Activated T-cell treated with anti-CD3 and anti-CD28 coated beads for 4 hours (primary cell): ENCODE data around the gene MED26.
A peak's percentile ranks its signal among the peaks of the same experiment; 100 is the strongest.

Experiments
- DNase-seq: peaks from one replicate; pipeline ENCODE4 v3.0.0-alpha.2; 2020

MED26 gene

DNA sequence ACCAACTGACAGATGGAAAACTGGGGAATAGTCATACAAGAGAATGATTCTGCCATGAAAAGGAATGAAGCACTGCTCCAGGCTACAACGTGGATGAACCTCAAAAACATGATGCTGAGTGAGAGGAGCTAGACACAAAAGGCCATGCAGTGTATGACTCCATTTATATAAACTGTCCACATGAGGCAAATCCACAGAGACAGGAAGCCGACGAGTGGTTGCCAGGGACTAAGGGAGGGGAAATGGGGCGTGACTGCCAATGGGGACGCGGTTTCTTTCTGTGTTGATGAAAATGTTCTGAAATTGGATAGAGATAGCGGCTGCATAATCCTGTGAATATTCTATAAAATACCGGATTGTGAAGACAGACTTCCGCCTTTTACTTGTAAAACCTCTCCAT is 21.7 kb upstream of the MED26 start:
- no peak for DNase-seq

DNA sequence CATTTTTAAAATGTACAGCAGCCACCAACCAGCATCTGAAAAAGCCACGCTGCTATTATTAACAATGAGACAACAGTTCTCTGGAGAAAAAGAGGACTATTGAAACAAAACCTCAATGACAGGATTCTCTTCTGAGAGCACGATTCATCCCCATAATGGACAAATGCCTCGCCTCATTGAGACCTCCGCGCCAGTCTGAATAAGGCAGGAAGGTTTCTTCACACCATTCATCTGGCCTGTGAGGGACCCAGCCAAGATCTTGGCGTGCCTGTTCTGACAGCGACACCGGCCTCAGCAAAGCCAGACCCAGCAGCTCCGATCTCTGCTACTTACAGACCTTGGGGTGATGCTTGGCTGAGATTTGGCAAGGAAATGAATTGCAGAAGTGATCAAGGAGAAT is 17.1 kb upstream of the MED26 start:
- no peak for DNase-seq

DNA sequence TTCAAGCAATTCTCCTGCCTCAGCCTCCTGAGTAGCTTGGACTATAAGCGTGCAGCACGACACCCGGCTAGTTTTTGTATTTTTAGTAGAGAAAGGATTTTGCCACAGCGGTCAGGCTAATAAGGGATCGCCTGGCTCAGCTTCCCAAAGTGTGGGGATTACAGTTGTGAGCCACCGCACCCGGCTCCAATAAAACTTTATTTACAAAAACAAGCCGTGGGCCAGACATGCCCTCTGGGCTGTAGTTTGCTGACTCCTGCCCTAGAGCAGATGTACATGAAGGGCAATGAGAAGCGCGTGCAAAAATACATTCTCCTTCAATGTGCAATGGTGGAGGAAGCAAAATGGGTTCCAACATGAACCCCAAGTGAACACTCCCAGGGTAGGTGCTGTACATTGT is 13.7 kb upstream of the MED26 start:
- no peak for DNase-seq

DNA sequence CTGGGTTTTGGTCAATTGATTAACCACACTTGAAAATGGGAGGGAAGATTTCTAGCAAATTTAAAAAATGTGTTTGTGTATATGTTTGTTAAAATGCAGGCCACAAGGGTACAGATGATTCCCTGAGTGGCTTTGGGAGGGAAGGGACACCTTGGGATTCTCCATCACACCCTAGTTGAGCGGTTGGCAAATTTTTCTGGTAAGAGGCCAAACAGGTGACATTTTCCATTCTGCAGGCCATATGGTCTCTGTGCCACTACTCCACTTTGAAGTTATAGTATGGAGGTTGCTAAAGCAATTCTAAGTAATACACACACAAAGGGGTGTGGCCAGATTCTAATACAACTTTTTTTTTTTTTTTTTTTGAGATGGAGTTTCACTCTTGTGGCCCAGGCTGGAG is 12.9 kb upstream of the MED26 start:
- no peak for DNase-seq

DNA sequence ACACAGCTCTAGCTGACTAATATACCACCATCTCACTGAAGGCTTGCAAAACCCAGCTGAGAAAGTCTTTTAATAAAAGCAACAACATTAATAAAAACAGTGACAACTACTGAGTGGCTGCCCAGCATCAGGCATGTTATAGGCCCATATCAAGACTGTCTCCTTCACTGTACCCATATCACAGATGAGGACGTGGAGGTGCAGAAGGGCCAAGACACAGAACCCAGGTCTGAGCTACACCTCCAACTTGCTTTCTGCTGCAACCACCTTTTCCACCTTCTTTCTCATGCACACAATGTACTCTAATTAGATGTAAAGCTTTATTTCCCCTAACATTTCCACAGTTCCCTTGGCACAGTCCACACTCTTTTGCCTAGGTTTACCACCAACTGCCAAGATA is 10.7 kb upstream of the MED26 start:
- DNase-seq: no peak

DNA sequence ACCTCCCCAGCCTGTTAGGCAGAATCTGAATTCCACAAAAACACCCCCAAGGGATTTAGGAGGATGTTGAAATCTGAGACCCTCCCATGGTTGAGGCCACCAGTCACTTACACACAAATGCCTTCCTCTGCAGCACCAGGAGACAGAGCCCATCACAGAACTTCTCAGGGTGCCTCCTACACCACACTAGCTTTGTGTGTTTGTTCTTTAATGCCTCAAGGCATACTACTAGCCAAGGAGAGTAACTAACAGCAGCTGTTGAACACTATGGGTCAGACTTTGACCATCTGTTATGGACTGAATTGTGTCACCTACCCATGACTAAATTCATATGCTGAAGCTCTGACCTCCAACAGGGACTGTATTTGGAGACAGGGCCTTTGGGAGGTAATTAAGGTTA is 9.5 kb upstream of the MED26 start:
- DNase-seq: no peak

DNA sequence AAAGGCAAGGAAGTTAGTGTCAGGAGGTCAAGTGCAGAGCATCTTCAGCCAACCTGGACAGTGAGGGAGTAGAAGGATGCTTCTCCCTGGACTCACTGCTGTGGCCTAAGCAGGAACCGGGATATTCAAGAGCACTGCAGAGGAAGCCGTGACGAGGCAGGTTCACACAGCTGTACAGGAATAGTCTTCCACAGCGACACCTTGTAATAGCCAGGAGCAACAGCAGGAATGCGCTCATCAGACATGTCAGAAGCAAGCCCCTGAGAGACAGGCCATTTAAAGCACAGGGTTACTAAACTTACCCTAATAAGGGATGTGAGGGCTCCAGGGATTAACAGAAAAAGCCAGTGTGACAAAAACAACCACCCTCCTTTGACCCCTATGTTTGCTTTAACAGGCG is 3.5 kb upstream of the MED26 start:
- no peak for DNase-seq

DNA sequence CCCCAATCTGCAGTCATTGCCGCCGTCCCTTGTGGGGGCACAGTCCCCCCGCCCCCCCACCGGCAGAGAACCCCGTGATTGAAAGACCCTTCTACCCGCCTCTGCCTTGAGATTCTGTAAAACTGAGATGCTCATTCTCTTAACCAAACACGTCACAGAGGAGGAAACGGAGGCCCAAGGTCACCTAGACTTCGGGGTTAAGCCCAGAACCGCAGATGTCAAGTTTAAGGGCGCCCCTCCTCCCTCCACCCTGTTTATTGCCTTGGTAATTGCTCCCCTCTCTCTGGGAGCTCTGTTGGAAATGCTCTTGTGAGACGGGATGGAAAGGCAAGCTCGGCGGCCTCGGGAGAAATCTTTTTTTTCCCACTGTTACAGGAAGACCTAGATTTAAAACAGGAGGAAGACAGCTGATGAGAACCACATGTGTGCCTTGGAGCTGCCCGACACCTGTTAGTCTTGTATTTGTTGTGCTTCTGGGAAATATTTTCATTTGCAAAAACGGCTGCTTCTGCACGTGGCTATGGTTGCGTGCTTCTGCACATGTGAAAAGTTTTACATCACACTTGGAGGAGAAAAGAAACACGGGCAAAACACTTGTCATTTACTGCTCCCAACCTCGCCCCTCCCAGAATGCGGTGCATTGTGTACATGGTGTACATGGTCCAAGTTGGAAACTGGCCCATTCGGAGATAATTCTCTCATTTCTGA is 1.1 kb upstream of the MED26 start:
- no peak for DNase-seq

DNA sequence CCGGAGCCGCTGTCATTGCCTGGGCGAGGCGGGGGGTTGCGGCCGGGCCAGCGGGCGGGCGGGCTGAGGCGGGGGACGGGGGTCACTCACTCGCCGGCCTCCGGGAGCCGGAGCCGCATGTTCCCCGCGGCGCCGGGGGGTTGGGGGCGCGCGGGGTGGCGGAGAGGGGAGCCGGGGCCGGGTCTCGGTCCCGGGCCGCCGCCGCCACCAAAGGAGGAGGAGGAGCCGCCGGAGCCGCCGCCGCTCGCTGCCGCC is 149 bp downstream of the MED26 start:
- no peak for DNase-seq

DNA sequence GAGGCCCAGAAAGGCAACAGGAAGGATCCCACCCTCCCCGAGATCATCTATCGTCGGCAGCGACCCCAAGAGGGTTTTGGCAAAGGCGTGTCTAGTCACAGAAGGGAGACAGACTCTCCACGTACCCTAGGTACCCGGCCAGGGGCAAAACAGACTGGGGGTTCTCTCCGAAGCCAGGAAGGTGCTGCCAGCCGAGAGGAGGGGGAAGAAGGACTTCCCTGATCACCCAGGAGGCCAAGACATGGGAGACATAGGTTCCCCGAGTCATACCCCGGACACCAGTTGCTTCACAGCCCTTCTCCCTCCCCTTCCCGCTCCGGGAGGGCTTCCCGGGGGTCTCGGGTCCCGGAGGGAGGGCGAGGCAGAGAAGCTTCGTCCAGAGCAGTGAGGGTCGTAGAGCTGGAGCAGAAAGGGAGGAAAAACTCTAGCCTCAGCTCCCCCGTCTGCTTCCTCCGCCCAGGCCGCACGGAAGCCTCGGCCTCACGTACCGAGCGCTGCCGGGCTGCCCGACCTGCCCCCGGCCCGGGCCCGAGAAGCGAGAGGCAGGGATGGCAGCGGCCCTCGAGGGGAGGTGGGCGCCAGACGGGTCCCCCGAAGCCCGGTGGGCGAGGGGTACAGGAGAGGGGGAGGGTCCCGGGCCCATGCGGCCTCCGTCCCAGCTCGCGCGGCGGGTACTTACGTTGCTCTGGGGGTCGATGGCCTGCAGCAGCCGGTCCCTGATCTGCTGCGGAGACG is 644 bp downstream of the MED26 start:
- DNase-seq: peak; percentile 2

DNA sequence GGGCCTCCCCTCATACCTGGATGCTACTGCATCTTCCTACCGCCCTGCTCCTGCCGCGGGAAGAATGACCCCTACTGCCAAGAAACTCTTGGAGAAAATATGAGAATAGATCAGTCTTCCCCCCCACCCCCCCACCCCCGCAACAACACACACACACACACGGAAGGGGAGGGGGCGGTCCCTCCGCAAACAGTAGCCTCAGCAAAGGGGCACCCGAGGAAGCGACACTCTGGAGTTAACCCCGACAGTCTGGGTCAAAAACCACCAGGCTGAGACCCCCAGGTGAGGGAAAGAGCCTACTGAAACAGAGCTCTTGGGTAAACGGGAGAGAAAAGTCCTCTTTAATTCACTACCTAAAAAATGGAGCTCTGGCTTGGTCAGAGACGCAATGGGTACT is 1.2 kb downstream of the MED26 start:
- DNase-seq: no peak

DNA sequence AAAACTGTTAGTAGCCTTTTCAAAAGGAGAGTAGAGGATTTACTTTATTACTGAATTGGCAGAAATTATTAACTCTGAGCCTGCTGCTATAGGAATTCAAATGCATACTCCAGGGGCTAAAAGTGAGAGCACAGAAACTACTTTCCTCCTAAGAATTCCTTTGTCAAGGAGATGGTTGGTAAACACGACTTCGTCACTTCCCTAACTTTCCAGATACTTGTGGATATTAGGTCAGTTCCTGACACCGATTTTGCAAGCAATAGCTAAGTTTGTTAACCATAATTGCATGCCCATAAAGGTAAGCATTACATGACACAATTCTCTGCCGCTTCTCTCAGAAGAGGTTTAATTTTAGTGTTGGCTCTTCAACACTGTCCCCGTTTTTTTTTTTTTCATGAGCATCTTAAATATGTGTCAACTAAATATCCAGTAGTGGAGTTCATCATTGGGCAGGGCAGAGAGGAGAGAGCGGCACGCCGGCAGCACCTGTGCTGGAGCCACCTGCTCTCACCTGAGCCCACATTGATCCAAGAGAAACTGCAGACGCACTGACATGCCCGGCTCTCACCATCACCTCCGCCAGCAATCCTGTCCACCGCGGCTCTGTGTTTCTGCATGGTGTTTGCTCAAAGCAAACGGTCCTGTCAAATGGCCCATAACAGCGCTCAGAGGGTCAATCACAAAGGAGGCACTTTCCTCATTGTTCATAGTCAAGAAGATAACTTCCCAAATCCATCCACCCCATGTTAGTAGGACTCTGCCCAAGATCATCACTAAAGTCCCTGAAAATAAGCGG is 2.6 kb downstream of the MED26 start:
- DNase-seq: no peak

DNA sequence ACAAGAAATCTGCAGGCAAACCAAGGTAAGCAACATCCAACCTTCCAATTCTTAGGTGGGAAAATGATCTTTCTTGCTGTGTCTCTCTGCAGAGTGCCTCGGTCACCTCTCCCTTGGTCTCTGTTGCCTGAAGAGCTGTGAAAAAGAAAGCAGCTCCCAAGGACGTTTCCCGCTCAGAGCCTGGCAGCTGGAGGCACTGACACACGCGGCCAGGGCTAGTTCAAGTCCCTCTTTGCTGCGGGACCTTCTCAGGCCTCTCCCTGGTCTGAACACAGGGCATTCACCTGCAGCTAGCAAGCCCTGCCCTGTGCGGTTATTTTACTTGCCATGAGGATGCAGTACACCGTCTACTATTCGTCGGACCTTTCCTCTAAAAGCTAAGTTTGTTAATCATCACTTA is 3.8 kb downstream of the MED26 start:
- no peak for DNase-seq

DNA sequence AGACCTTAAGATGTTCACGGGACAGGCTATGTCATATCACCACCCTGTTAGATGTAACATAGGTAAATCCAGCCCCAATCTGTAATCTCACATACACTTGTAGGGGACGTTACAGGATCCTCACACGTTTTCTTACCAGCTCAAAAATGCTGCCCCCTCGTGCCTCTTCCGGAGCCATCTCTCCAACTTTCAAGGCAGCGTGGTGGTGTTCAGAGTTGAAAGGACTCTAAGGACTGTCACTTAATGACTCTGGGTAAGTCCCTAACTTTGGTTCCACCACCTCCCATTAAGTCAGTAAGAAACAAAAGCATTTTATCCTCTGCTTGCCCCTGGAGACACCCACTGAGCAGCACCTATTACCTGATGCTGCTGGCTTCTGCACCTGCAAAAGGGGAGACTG is 4.4 kb downstream of the MED26 start:
- no peak for DNase-seq

DNA sequence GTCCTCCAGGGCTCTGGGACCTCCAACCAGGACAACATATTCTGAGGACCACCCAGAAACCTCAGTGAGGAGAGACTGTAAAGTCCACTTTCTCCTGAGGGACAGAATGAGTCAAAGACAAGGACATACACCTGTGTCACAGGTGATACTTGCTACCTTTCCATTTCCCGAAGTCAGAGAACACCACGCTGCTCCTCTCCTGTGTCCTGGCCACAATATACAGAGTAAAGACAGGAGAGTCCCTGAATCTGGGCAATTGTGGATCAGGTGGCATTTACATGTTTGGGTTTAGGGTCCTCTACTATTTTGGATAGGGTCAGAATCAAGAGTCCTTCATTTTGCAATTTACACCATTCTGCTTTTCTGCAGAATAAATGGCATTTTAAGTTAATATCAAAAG is 4.9 kb downstream of the MED26 start:
- DNase-seq: no peak

DNA sequence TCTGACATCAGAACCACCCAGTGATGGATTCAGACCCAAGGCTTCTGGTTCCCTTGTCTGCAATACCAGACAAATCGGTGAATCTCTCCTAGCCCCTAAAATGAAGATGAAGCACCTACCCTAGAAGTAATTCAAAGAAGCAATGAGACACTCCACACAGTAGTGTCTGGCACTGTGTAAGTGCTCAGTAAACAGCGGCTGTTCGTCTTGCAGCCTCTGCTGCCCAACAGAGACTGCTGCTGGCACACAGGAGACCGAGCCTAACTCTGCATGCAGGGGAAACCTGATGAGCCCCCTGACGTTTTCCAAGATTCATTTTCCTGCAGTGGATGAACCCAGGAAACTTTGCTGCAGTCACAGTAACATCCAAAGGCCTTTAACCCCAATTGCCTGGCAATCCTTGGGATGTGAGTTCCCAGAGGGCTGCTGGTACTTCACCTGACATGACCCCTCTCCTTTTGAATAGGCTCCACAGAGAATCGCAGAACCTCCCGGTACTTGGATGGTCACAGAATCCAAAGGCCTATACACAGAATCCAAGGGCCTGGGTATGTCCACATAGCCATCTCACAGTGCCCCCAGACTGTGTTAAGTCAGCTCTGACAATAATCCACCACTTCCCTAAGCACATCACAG is 6.7 kb downstream of the MED26 start:
- DNase-seq: no peak

DNA sequence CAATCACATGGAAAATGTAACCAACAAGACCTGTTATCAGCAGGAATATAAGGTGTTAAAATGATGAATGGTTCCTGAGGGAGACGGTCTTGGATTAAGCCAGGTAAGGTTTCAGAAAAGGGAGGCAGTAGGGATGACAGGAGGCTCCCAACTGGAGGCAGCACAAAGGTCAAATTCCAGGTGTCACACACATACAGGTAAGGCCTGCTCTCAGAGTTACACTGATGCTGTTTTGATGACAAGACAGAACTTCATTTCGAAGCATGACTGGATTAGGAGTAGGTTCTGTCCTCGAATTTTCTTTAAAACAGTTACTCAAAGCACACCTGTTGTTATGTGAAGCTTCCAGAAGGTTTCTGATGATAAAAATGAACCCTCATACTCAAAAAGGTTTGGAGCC is 7.4 kb downstream of the MED26 start:
- no peak for DNase-seq

DNA sequence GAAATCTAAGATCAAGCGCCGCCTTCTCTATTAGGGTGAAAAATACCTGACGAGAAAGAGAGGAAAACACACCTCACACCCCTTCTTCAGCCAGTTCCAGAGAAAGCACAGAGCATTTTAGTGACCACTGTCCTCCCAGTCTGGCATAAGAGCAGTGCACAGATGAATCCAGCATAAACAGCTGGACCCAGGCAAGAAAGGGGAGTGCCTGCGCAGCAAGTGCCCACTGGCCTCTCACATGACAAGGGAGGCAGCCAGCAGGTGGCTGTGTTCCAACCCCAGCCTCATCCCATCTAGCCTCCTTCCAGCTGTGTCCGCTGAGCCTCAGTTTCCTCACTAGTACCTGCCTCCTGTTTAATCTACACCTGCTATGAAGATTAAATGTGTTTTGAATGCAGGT is 8.0 kb downstream of the MED26 start:
- DNase-seq: no peak

DNA sequence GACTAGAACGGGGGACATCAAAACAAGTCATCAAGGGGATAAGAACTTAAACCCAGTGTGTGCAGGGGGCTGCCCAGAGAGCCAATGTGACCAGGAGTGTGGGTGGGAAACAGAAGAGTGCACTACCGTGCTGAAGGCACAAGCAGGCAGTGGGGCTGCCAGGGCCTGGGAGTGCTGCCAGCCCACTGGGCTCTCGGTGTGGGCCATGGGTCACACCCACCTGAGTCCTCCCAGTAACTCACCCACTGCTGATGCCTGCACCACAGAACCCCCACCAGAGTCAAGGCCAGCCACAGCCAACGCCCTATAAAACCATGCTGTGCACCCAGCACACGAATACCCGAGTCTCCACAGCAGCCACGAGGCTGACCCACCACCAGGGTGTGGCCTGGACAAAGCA is 8.5 kb downstream of the MED26 start:
- no peak for DNase-seq

DNA sequence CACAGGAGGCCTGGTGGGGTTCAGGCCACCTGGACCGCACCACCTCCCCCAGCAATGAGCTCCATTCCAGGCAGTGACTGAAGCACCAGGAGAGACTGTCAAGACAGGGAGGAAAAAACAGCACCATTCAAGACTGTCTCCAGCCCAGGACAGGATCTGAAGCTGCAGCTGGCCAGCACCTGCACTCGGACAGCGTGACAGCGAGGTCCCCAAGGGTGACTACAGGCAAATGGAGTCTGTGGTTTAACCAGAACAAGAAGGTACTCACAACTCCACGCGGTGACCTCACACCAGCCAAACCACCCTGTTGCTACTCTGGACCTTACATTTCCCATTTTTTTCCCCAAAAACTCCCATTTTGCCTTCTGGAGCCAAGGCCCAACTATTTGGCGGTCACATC is 9.8 kb downstream of the MED26 start:
- no peak for DNase-seq

DNA sequence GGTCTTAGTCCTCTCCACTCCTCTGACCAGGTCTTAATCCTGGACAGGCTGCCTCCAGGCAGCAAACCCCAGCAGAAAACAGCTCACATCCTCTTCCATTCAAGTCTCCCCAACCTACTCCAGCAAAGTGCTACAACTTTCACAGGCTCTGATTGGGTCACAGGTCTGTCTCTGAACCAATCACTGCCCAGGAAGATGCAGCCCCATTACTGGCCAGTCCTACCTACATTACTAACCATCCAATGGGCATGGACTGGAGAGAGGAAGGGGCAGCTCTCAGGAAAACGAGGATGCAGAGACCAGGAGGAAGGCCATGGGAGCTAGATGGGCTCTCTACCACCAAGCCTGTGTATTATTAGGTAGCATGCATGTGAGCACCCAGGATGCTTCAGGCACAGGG is 12.2 kb downstream of the MED26 start:
- DNase-seq: no peak

DNA sequence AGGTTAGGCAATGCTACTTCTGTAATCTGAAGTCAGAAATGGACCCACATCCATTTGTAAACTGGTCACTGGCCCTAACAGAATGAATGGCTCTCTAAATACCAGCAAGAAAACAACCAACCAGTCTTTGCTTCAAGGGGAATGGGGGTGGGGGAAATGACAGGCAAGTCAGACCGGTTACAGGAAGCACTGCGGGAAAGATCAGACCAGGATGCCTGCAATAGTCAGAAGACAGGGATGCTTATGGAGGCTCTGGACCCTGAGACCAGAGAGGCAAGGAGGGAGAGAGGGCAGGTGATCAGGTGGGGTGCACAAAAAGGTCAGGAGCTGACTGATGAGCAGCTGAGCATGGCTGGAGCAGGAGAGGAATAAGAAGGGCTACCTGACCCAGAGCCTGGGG is 13.1 kb downstream of the MED26 start:
- no peak for DNase-seq

DNA sequence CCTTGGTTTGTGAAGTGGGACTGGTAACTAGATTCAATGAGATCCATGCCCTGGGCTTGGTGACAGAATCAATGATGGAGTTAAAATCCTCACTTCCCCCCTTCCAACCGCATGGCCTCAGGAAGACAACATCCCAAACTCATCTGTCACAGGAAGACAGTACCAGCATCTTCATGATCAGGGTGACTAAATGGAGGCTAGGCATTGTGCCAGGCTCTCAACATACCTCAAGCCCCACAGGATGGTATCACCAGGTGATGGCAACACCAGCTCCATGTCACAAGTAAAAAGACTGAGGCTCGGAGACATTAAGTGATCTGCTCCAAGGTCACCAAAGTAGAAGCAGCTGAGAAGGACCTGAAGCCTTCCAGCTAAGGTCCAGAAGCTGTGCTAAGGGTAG is 14.2 kb downstream of the MED26 start:
- no peak for DNase-seq

DNA sequence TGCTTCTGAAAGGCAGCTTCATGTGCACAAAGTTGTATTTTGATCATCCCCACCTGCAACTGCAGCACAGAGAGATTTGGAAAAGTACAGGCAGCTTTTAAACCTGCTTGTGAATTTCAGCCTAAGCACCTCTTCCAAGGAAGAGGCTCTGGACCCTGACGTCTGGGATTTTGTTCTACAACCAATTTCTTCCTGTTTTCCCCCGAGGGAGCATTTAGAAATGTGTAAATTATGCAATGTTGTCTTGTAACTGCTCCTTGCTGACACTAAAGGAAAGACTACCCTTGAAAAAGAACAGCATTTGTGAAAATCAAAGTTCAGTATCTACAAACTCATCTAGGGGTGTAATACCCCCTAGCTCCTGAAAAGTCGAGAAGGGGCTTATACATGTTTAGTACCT is 15.4 kb downstream of the MED26 start:
- DNase-seq: no peak
